ENCODE results near the gene ARL5A.

The ARL5A gene

DNA sequence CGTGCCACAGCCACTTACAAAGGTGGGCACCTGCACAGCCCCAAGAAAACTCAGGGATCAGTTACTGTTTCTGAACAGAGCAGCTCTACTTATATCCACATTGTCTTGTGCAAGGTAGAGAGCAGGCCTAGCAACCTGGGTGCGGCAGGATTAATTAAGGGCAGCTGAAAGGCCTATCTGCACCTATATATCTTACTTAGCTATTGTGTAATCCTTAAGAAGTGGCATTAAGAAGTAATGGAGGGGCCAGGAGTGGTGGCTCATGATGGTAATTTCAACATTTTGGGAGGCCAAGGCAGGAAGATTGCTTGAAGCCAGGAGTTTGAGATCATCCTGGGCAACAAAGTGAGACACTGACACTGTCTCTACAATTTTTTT, 12.8 kb upstream of the ARL5A start:
- TF ChIP-seq, protein P1, sequence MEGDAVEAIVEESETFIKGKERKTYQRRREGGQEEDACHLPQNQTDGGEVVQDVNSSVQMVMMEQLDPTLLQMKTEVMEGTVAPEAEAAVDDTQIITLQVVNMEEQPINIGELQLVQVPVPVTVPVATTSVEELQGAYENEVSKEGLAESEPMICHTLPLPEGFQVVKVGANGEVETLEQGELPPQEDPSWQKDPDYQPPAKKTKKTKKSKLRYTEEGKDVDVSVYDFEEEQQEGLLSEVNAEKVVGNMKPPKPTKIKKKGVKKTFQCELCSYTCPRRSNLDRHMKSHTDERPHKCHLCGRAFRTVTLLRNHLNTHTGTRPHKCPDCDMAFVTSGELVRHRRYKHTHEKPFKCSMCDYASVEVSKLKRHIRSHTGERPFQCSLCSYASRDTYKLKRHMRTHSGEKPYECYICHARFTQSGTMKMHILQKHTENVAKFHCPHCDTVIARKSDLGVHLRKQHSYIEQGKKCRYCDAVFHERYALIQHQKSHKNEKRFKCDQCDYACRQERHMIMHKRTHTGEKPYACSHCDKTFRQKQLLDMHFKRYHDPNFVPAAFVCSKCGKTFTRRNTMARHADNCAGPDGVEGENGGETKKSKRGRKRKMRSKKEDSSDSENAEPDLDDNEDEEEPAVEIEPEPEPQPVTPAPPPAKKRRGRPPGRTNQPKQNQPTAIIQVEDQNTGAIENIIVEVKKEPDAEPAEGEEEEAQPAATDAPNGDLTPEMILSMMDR (conservative IDR thresholded peaks at IDR 0.05; ENCODE audit: control insufficient read depth, insufficient read depth, low read depth, low read length), result no peak
- no peak overlapping the region for H3K4me3 ChIP-seq (ENCODE audit: control insufficient read depth, low read depth, low read length)

DNA sequence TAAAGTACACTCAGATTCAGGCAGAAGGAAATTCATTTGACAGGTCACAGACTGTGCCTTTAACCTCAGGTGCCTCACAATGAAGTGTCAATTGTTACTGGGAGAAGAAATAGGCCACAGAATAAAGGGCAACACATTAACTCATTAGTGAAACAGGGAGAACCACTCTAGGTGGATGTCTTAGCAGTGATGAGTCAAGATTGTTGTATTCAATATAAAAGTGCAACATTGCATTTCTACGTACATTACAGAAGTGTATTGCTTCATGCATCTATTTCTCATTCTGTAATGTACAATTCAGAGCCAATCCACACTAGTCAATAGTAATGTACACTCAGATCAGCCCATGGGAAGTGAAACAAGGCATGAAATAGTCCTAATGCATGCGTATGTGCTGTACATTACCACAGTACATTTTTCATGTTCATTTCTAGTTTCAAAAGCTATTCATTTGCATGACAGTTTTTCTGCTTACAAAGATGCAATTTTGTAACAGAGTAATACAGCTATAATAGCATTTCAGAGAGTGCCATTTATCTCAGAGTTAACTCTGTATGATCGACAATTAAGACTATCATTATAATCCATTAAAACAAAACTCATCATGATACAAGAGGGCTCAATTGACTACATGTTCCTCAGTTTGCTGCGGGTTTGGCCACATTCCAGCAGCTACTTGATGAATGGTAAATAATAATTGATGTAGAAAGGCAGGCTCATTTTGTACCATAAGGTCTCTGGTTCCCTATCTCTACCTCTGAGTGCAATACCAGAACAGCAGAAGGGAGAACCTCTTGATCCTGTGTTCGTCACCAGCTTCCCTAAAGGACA, 12.2 kb upstream of the ARL5A start:
- TF ChIP-seq, protein P1 (conservative IDR thresholded peaks at IDR 0.05; ENCODE audit: control insufficient read depth, insufficient read depth, low read depth, low read length), result no peak
- no peak overlapping the region for H3K4me3 ChIP-seq (ENCODE audit: control insufficient read depth, low read depth, low read length)
- DNase-seq (ENCODE audit: low read depth), result no peak

More for the DNA sequence above, 12.8 kb upstream of the ARL5A start:
- no peak for DNase-seq (ENCODE audit: low read depth)

DNA sequence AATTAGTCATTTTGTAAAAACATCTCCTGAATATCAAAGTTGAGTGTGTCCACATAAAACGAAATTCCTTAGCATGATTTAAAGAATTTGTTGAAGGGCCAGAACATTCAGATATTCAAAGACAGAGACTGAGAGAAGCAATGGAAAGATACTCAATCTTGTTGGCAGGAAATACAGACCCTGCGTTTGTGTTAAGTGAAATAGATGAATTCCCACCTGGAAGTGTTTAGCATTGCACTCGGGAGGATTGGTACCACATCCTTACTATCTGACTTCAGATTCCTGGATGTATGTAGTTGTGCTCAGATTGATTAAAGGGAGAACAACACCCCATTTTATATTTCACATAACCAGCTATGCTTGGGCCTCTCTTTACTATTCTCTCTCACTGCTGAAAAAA, 9.7 kb upstream of the ARL5A start:
- TF ChIP-seq, protein P1 (conservative IDR thresholded peaks at IDR 0.05; ENCODE audit: control insufficient read depth, insufficient read depth, low read depth, low read length), result no peak
- no peak for DNase-seq (ENCODE audit: low read depth)
- no peak overlapping the region for H3K4me3 ChIP-seq (ENCODE audit: control insufficient read depth, low read depth, low read length)

DNA sequence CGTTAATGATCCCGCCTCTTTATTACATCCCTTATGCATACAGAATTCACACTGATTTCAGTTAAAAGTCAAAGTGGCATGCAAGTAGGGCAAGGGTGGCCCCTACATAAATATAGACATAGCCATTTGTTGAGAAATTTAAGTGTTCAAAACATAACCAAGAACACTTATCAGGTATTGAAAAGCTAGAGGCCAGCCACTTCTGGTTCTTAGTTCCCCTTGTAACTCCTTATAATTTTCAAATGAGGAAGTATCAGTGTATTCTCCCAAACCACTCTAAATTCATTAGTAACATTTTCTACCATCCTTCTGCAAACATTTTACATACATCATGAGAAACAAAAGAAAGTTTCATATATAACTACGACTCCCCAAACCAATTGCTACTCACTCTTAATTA, 5.8 kb upstream of the ARL5A start:
- TF ChIP-seq, protein P1 (conservative IDR thresholded peaks at IDR 0.05; ENCODE audit: control insufficient read depth, insufficient read depth, low read depth, low read length), result no peak
- no peak overlapping the region for H3K4me3 ChIP-seq (ENCODE audit: control insufficient read depth, low read depth, low read length)
- no peak for DNase-seq (ENCODE audit: low read depth)

DNA sequence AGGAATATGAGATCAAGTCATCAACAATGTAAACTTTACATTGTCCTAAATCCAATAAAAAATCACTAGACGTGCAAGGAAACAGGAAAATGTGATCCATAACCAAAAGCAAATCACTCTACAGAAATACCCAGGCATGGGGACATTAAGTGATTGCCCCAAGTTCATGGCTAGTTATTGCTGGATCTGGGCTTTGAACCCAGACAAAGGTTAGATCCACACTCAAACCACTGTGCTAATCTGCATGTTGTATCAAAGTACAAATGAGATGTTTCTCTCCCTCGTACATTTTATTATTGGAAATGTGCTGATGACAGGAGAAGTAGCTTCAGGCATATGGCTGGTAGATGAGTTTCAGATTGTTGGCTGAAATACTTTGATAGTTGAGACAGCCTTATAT, 2.7 kb upstream of the ARL5A start:
- H3K4me3 ChIP-seq (ENCODE audit: control insufficient read depth, low read depth, low read length), result no peak overlapping the region
- TF ChIP-seq, protein P1 (conservative IDR thresholded peaks at IDR 0.05; ENCODE audit: control insufficient read depth, insufficient read depth, low read depth, low read length), result no peak
- no peak for DNase-seq (ENCODE audit: low read depth)

DNA sequence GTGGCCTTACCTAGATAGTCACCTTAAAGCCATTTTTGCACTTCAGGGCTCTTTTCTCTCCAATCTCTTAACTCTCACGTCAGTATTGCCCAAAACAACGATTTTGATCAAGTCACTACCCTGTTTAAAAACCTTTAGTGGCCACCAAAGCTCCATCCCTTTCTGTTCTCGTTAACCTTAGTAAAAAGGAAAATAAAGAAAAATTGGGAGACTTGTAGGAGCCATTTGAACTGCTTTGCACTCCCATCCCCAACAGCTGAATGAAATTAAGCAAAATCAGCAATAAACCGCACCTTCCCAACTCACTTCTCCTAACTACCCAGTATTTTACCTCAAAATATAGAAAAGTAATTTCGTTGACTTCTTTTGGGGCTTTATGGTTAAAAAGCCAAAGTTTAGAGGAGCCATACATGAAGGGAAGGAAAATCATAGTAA, 686 bp upstream of the ARL5A start:
- DNase-seq (ENCODE audit: low read depth), result no peak
- TF ChIP-seq, protein P1 (conservative IDR thresholded peaks at IDR 0.05; ENCODE audit: control insufficient read depth, insufficient read depth, low read depth, low read length), result no peak
- H3K4me3 ChIP-seq (ENCODE audit: control insufficient read depth, low read depth, low read length), result peak overlapping the region; percentile 53
